ENCODE data around the gene PLPP3. TPM values are rescaled to one million over a fixed set of nuclear protein-coding genes. Genes with fewer than 3 reads are reported as not detected.

PLPP3 gene
- total and polyA plus RNA-seq, 3 donors from 2014 or later, result 41.5 to 103 (median 82.0) TPM

- Histone ChIP-seq H3K9me3 (no peaks in the 10 kb centered on the region), H3K27me3 (no peaks in the 10 kb centered on the region), H3K4me3 (no peak overlapping the region), H3K36me3 (ENCODE audit: low read depth, missing control alignments) (no peaks in the 10 kb centered on the region), H3K27ac (no peak overlapping the region), H3K4me1 (peaks cover 5% of the 10 kb centered on the region)
- intact Hi-C loops (cut with DNase I; ENCODE audit: low total_unique reads), result no loop called here
- 56 to 64% methylated on average over 3 of the region's 3 CpGs for WGBS, 2 donors
- TF ChIP-seq POLR2A (IDR thresholded peaks at IDR 0.05), result no peak
- TF ChIP-seq, protein P1, sequence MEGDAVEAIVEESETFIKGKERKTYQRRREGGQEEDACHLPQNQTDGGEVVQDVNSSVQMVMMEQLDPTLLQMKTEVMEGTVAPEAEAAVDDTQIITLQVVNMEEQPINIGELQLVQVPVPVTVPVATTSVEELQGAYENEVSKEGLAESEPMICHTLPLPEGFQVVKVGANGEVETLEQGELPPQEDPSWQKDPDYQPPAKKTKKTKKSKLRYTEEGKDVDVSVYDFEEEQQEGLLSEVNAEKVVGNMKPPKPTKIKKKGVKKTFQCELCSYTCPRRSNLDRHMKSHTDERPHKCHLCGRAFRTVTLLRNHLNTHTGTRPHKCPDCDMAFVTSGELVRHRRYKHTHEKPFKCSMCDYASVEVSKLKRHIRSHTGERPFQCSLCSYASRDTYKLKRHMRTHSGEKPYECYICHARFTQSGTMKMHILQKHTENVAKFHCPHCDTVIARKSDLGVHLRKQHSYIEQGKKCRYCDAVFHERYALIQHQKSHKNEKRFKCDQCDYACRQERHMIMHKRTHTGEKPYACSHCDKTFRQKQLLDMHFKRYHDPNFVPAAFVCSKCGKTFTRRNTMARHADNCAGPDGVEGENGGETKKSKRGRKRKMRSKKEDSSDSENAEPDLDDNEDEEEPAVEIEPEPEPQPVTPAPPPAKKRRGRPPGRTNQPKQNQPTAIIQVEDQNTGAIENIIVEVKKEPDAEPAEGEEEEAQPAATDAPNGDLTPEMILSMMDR (IDR thresholded peaks at IDR 0.05), result no peak
- peak; percentile 72 for DNase-seq
These were observed 127.0 kb downstream of the PLPP3 start for GRCh38 chr1:56452027-56453011.

DNA sequence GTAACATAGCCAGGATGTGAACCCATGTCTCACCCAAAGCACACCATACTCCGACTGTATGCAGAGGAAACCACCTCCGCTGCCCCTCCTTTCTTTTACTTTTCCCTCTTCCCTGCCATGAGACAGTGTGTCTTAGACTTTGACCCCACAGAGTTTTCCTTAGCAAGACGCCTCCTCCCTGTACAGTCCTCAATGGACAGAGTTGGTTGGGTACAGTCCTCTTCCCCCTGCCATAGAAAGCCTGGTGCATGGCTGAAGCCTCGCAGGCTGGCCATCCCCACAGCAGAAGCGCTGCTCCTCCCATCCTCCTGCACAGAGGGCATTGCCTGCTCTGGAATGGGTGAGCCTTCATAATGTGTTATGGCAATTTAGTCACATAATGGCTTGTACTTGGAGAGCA is 127.9 kb downstream of the PLPP3 start:
- DNase-seq, result no peak
- H3K36me3 ChIP-seq (ENCODE audit: low read depth, missing control alignments), result no peaks in the 10 kb centered on the region
- H3K4me3 ChIP-seq, result no peak overlapping the region
- peaks cover 11% of the 10 kb centered on the region for H3K4me1 ChIP-seq
- TF ChIP-seq, protein P1 (IDR thresholded peaks at IDR 0.05), result no peak
- no peak overlapping the region for H3K27ac ChIP-seq
- intact Hi-C loops (cut with DNase I; ENCODE audit: low total_unique reads), result no loop called here
- H3K27me3 ChIP-seq, result no peaks in the 10 kb centered on the region
- WGBS, 2 donors, result 91 to 93% methylated on average over 5 of the region's 5 CpGs
- no peaks in the 10 kb centered on the region for H3K9me3 ChIP-seq

DNA sequence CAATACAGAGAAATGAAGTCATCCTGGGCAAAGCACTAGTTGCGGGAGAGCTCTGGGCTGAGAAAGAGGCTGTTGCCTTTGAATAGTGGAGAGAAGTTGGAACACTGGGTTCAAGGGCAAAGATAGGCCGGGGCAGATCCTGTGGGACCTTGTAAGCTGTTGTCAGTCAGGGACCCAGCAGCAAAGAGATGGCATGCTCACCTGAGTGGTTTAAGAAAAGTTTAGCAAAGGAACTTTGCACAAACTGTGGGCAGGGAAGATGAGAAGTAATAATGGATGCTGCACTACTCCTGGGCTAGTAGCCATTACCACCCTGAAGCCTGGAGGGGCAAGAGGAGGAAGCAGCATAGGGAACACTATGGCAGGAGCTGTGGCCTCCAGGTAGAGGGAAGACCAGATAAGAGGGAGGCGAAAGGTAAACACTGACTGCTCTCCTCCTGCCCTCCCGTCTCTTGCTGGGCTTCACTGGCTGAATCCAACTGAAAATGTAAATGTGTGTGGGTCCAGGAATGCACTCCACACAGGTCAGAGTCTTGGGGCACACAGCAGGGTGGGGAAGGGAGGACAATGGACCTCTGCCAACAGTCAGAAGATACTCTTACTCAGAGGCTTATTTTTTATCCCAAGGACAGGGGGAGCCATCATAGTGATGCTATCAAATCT is 129.2 kb downstream of the PLPP3 start:
- H3K27me3 ChIP-seq, result no peaks in the 10 kb centered on the region
- DNase-seq, result no peak
- no peaks in the 10 kb centered on the region for H3K9me3 ChIP-seq
- peaks cover 13% of the 10 kb centered on the region for H3K4me1 ChIP-seq
- WGBS, 2 donors, result 60 to 64% methylated on average over 4 of the region's 4 CpGs
- H3K4me3 ChIP-seq, result no peak overlapping the region
- H3K27ac ChIP-seq, result no peak overlapping the region
- no peaks in the 10 kb centered on the region for H3K36me3 ChIP-seq (ENCODE audit: low read depth, missing control alignments)
- intact Hi-C loops (cut with DNase I; ENCODE audit: low total_unique reads), result no loop called here
- TF ChIP-seq, protein P1 (IDR thresholded peaks at IDR 0.05), result no peak
- TF ChIP-seq POLR2A (IDR thresholded peaks at IDR 0.05), result no peak

DNA sequence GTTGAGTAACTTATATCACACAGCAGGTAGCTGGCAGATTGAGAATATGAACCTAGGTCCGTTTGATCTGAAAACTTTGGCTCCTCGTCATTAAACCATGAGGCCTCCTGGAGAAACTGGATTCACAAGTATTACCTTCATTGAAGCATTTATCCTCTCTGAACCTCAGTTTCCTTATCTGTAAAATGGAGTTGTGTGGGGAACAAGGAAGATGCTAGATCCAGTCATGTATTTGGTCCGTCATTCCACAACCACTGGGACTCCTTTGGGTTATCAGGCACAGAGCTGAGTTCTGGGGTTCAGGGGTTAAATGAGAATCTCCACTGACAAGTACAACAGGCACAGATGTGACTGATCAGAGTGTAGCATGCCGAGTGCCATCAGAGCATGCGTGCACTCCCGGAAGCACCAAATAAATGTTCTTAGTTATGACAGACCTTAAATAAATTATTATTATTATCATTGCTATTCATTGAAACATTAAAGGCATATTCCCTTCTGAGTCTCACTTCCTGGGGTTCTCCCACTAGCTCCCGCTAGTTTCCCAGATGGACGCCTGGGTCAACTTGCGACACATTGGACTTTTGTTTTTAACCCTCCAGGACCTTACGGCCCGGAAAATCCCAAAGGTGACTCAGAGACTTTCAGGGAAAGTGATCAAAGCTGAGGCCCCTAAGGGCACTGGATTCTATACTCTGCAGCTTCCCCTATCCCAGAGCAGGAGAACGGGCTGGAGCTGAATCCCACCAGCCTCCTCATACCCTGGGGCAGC is 130.6 kb downstream of the PLPP3 start:
- no peak overlapping the region for H3K27ac ChIP-seq
- no peak for DNase-seq
- 74 to 86% methylated on average over 12 of the region's 12 CpGs for WGBS, 2 donors
- H3K9me3 ChIP-seq, result no peaks in the 10 kb centered on the region
- no peak overlapping the region for H3K4me3 ChIP-seq
- H3K27me3 ChIP-seq, result no peaks in the 10 kb centered on the region
- H3K4me1 ChIP-seq, result peaks cover 12% of the 10 kb centered on the region
- intact Hi-C loops (cut with DNase I; ENCODE audit: low total_unique reads), result no loop called here
- TF ChIP-seq, protein P1 (IDR thresholded peaks at IDR 0.05), result no peak
- no peak for TF ChIP-seq POLR2A (IDR thresholded peaks at IDR 0.05)
- H3K36me3 ChIP-seq (ENCODE audit: low read depth, missing control alignments), result no peaks in the 10 kb centered on the region

Measured in testis (tissue), 3 donors.